ENCODE results near the gene CASZ1. TPM values are rescaled to one million over a fixed set of nuclear protein-coding genes. Genes with fewer than 3 reads are reported as not detected.

Gene CASZ1
- total RNA-seq, 1 donor from 2014 or later, result 23.6 TPM

DNA sequence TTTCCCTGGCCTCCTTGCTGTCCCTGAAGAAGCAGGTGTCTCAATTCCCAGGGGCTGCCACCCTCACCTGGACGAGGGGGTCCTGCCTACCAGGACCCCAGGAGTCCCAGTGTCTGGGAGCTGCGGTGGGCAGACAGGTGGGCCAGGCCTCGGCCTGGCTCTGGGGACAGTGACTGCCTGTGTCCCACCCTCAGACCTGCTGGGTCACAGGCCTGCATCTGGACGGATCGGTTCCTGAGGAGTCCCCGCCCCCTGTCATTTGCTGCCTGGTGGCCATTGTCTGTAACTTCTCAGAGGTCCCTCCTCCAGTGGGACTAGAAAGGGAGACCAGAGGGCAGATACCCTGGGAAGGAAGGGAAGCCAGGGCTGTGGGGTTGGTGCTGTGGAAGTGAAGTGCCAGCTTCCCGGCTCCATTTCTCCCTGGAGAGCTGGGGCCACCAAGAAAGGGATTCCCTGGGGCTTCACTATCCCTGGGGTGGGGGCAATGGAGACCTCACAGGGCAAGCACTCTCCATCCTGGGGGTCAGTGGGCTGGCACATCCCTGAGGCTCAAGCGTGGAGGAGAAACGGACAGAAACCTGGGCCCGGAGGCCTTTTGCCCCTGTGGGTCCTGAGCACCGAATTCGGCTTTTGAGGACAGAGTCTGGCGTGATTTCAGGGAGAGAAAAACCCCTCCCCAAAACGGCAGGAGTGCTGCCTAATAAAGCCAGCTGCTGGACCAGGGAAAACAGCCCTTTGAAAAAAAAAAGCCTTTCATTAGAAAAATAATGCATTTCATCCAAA is 164.4 kb downstream of the CASZ1 start:
- no peak overlapping the region for H3K27ac Mint-ChIP-seq
- peaks cover 3% of the 10 kb centered on the region for H3K4me1 Mint-ChIP-seq (ENCODE audit: low read depth)
- H3K27me3 Mint-ChIP-seq, result peaks cover under 1% of the 10 kb centered on the region
- no peak overlapping the region for H3K4me3 Mint-ChIP-seq (ENCODE audit: low read depth)
- no peaks in the 10 kb centered on the region for H3K9me3 Mint-ChIP-seq (ENCODE audit: low read depth)
- H3K36me3 Mint-ChIP-seq (ENCODE audit: insufficient read depth), result peaks cover 3% of the 10 kb centered on the region
- TF ChIP-seq, protein P1, sequence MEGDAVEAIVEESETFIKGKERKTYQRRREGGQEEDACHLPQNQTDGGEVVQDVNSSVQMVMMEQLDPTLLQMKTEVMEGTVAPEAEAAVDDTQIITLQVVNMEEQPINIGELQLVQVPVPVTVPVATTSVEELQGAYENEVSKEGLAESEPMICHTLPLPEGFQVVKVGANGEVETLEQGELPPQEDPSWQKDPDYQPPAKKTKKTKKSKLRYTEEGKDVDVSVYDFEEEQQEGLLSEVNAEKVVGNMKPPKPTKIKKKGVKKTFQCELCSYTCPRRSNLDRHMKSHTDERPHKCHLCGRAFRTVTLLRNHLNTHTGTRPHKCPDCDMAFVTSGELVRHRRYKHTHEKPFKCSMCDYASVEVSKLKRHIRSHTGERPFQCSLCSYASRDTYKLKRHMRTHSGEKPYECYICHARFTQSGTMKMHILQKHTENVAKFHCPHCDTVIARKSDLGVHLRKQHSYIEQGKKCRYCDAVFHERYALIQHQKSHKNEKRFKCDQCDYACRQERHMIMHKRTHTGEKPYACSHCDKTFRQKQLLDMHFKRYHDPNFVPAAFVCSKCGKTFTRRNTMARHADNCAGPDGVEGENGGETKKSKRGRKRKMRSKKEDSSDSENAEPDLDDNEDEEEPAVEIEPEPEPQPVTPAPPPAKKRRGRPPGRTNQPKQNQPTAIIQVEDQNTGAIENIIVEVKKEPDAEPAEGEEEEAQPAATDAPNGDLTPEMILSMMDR (IDR thresholded peaks at IDR 0.05; ENCODE audit: unreplicated experiment), result no peak
- no peak for DNase-seq (ENCODE audit: low spot score, unreplicated experiment)

DNA sequence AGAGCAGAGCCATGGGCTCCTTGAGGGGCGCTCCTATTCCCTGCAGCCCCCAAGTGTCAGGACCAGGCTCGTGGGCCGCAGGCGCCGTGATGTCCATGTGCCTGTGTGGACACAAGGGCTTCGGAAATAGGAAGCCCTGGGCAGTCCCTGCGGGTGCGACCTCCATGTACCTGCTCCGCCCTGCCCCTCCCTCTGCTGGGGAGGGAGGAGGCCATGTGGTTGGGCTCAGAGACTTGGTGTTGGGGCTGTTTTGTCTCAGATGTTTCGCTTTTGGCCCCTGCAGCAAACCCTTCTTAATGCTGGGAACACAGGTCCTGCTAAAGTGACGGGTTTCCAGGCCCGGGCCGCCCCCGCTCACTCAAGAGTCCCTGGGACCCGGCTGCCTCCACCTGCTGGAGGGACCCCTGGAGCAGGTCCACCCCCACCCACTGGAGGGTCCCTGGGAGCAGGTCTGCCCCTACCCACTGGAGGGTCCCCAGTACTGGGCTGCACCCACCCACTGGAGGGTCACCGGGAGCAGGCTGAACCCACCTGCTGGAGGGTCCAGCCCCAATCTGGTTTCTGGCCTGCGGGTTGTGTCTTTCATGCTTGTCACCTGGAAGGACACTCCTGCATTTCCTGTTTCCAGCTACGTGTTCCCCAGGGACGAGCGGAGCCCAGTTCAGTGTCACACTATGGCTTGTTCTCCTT is 165.2 kb downstream of the CASZ1 start:
- TF ChIP-seq, protein P1 (IDR thresholded peaks at IDR 0.05; ENCODE audit: unreplicated experiment), result no peak
- peaks cover 3% of the 10 kb centered on the region for H3K4me1 Mint-ChIP-seq (ENCODE audit: low read depth)
- H3K4me3 Mint-ChIP-seq (ENCODE audit: low read depth), result no peak overlapping the region
- no peaks in the 10 kb centered on the region for H3K27me3 Mint-ChIP-seq
- no peak overlapping the region for H3K27ac Mint-ChIP-seq
- no peaks in the 10 kb centered on the region for H3K9me3 Mint-ChIP-seq (ENCODE audit: low read depth)
- no peak for DNase-seq (ENCODE audit: low spot score, unreplicated experiment)
- peaks cover 3% of the 10 kb centered on the region for H3K36me3 Mint-ChIP-seq (ENCODE audit: insufficient read depth)

- no peaks in the 10 kb centered on the region for H3K27me3 Mint-ChIP-seq
- H3K36me3 Mint-ChIP-seq (ENCODE audit: insufficient read depth), result peaks cover 3% of the 10 kb centered on the region
- no peak overlapping the region for H3K4me3 Mint-ChIP-seq (ENCODE audit: low read depth)
- H3K9me3 Mint-ChIP-seq (ENCODE audit: low read depth), result no peaks in the 10 kb centered on the region
- TF ChIP-seq, protein P1 (IDR thresholded peaks at IDR 0.05; ENCODE audit: unreplicated experiment), result no peak
- no peak for DNase-seq (ENCODE audit: low spot score, unreplicated experiment)
- H3K27ac Mint-ChIP-seq, result no peak overlapping the region
- peaks cover 3% of the 10 kb centered on the region for H3K4me1 Mint-ChIP-seq (ENCODE audit: low read depth)
Observed at GRCh38 chr1:10630661-10631120, 165.8 kb downstream of the CASZ1 start.

- no peaks in the 10 kb centered on the region for H3K9me3 Mint-ChIP-seq (ENCODE audit: low read depth)
- no peak overlapping the region for H3K27ac Mint-ChIP-seq
- peaks cover 3% of the 10 kb centered on the region for H3K36me3 Mint-ChIP-seq (ENCODE audit: insufficient read depth)
- no peaks in the 10 kb centered on the region for H3K27me3 Mint-ChIP-seq
- TF ChIP-seq, protein P1 (IDR thresholded peaks at IDR 0.05; ENCODE audit: unreplicated experiment), result no peak
- no peak for DNase-seq (ENCODE audit: low spot score, unreplicated experiment)
- no peak overlapping the region for H3K4me3 Mint-ChIP-seq (ENCODE audit: low read depth)
- peaks cover 3% of the 10 kb centered on the region for H3K4me1 Mint-ChIP-seq (ENCODE audit: low read depth)
Observed at GRCh38 chr1:10629816-10630571, 166.5 kb downstream of the CASZ1 start.
